H1 (cell line): ENCODE data around the gene KIAA1328. TPM values are rescaled to one million over a fixed set of nuclear protein-coding genes. Genes with fewer than 3 reads are reported as not detected.

Experiments used
- CBX8 ChIP-seq: fragments of 300-800, 300-1000 bp; sonication (generic); IDR thresholded peaks from 2 replicates; pipeline ENCODE4 v1.7.1; 2016; ENCODE audit warnings: low read depth, low read length, borderline replicate concordance
- CHD7 ChIP-seq: fragments of 300-600 bp; sonication (generic); IDR thresholded peaks from 2 replicates; pipeline ENCODE4 v1.7.1; 2012; ENCODE audit warnings: low read length, moderate library complexity, mild to moderate bottlenecking, inconsistent platforms; ENCODE audit not compliant: insufficient replicate concordance
- E2F6 ChIP-seq: IDR thresholded peaks from 2 replicates; pipeline ENCODE4 v1.6.1; 2012; ENCODE audit warnings: inconsistent platforms
- polyA plus RNA-seq, 7 experiments: library from polyadenylated mRNA; depleted of rRNA in 3 of 7; stranded (reverse) in 5 of 7; unstranded in 2 of 7; fragments of >200 nt in 5 of 7; fragments of 200-250 nt in 2 of 7; gene quantifications; 1 replicate in 5 of 7; 2 replicates in 1 of 7; 4 replicates in 1 of 7; pipeline versions ENCODE4 v1.2.1 to v1.2.3, GENCODE V29; 2011 to 2013; ENCODE audit warnings: missing spikeins in 2 of 7, mixed read lengths in 2 of 7
- total RNA-seq: library from RNA; stranded (reverse); fragmentation: NEBNext Ultra II Directional; extraction: Animal tissue kit (Norgen Biotek cat#: 25700); gene quantifications from 2 replicates; pipeline ENCODE4 v1.2.1, GENCODE V29; 2021

The KIAA1328 gene
- total and polyA plus RNA-seq, 2 of the 8 experiments (the other 6 are each of a cell fraction or from before 2014, with no cell fraction given), result 2.6 to 5.7 TPM

GRCh38 chr18:37210781-37211180 is 381.9 kb downstream of the KIAA1328 start (continued):
- TF ChIP-seq CHD7 (no peak), E2F6 (no peak), CBX8 (no peak)
